K562 (cell line): ENCODE measurements around the gene CREB3L2. TPM values are rescaled to one million over a fixed set of nuclear protein-coding genes. Genes with fewer than 3 reads are reported as not detected.

ENCODE experiments used
- CTBP1 ChIP-seq: fragments of 450-650 bp; IDR thresholded peaks from 2 replicates; pipeline ENCODE4 v1.6.1; 2016; ENCODE audit warnings: borderline replicate concordance
- HMG20B ChIP-seq: fragments of 250-450 bp; sonication (Bioruptor Pico); IDR thresholded peaks from 2 replicates; pipeline ENCODE4 v1.5.0; 2021; ENCODE audit warnings: mild to moderate bottlenecking
- KLF10 ChIP-seq: fragments of 250-450 bp; sonication (Bioruptor Pico); IDR thresholded peaks from 2 replicates; pipeline ENCODE4 v1.6.1; 2021; ENCODE audit warnings: matching md5 sums
- NCOR1 ChIP-seq: fragments of 450-650 bp; IDR thresholded peaks from 2 replicates; pipeline ENCODE4 v1.6.1; 2016; ENCODE audit warnings: mild to moderate bottlenecking, moderate library complexity
- NELFE ChIP-seq: IDR thresholded peaks from 2 replicates; pipeline ENCODE4 v1.6.1; 2011; ENCODE audit warnings: mild to moderate bottlenecking; ENCODE audit not compliant: insufficient read depth, insufficient read length
- SIN3B ChIP-seq: fragments of 450-650 bp; IDR thresholded peaks from 2 replicates; pipeline ENCODE4 v1.6.1; 2017; ENCODE audit warnings: low read depth, mild to moderate bottlenecking, moderate library complexity
- SP2 ChIP-seq: IDR thresholded peaks from 2 replicates; pipeline ENCODE4 v1.6.1; 2011; ENCODE audit warnings: mild to moderate bottlenecking, low read depth, low read length, moderate library complexity; ENCODE audit not compliant: poor library complexity, severe bottlenecking; ENCODE audit errors: extremely low read depth
- polyA plus RNA-seq, 8 experiments: library from polyadenylated mRNA; depleted of rRNA in 4 of 8; stranded (reverse) in 5 of 8; unstranded in 3 of 8; fragments of >200 nt; fragmentation: Nextera tagmentation in 2 of 8; fragmentation: Illumina TruSeq in 1 of 8; extraction: Ambion mirVana in 2 of 8; extraction: Trizol in 1 of 8; gene quantifications; 2 replicates each; pipeline versions ENCODE4 v1.2.1 to v1.2.3, GENCODE V29; 2011 to 2014; ENCODE audit warnings: inconsistent platforms in 1 of 8, missing spikeins in 1 of 8
- total RNA-seq, 7 experiments: library from RNA; depleted of rRNA in 6 of 7; stranded (reverse); fragments of >200 nt in 6 of 7; fragmentation: Illumina TruSeq in 2 of 7; extraction: Trizol in 2 of 7; gene quantifications; 2 replicates each; pipeline versions ENCODE4 v1.2.1 to v1.2.3, GENCODE V29; 2011 to 2021; ENCODE audit warnings: low replicate concordance in 1 of 7
- TF ChIP-seq, protein P1 (sequence below): conservative IDR thresholded peaks from 2 replicates; pipeline ENCODE4 v1.6.1; 2011; ENCODE audit warnings: low read depth, mild to moderate bottlenecking, low read length; ENCODE audit not compliant: control insufficient read depth
- TF ChIP-seq, protein P2 (sequence below): fragments of 450-650 bp; IDR thresholded peaks from 2 replicates; pipeline ENCODE4 v1.6.1; 2016; ENCODE audit warnings: borderline replicate concordance
- TF ChIP-seq, protein P3 (sequence below): fragments of 250-450 bp; sonication (Bioruptor Pico); IDR thresholded peaks from 2 replicates; pipeline ENCODE4 v1.6.1; 2021; ENCODE audit warnings: mild to moderate bottlenecking
- TF ChIP-seq, protein P4 (sequence below): fragments of 250-450 bp; sonication (Bioruptor Pico); IDR thresholded peaks from 2 replicates; pipeline ENCODE4 v1.4.0; 2020
- TF ChIP-seq, protein P5 (sequence below), 2 experiments: fragments of 450-650 bp in 1 of 2; sonication (generic) in 1 of 2; formaldehyde crosslinking in 1 of 2; IDR thresholded peaks in 1 of 2; conservative IDR thresholded peaks in 1 of 2; 2 replicates each; pipeline versions ENCODE4 v1.6.1 to v1.8.1; 2016 to 2023; ENCODE audit warnings: mild to moderate bottlenecking in 2 of 2, moderate library complexity in 2 of 2, inconsistent platforms in 1 of 2, missing genetic modification reagents in 1 of 2
- TF ChIP-seq, protein P6 (sequence below): fragments of 250-450 bp; sonication (Bioruptor Pico); IDR thresholded peaks from 2 replicates; pipeline ENCODE4 v1.8.0; 2022; ENCODE audit warnings: moderate library complexity, mild to moderate bottlenecking, inconsistent platforms

The CREB3L2 gene
- total and polyA plus RNA-seq, 9 of the 15 experiments (the other 6 are each of a cell fraction or from before 2014, with no cell fraction given) = 7.1 to 45.6 (median 15.8) TPM

DNA sequence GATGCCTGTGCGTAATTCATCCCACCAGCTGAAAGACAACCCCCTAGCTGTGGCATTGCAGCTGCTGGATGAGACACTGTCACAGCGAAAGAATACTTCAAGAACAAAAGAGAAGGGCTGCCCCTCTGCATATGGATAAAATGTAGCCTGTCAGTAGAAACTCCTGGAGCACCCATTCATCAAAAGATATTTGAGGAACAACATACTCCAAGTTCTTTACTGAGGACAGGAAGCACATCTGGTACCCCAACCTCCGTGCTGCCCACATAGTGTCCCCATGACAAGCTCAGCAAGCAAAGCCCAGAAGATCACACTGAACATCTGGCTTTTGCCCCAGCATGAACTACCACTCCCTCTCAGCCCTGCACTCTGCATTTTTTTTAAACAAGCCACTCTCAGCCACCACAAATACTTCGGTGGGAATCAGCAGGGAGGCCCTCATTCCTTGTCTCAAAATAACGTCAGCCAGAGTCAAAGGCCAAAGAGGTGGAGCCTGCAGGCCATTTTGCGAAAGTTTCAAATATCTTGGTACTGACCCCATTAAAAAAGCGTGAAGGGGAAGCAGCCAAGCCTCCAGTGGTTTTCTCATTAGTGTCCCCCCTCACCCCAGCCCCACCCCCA lies 1.7 kb downstream of the CREB3L2 start (continued):
- no peak for TF ChIP-seq SP2
- 0 out of 2 replicates have a peak, but pooled peaks have one; percentile 26 for TF ChIP-seq CTBP1
- TF ChIP-seq HMG20B (CRISPR knock-in tag) = no peak
- no peak for TF ChIP-seq NELFE
- TF ChIP-seq, protein P1, sequence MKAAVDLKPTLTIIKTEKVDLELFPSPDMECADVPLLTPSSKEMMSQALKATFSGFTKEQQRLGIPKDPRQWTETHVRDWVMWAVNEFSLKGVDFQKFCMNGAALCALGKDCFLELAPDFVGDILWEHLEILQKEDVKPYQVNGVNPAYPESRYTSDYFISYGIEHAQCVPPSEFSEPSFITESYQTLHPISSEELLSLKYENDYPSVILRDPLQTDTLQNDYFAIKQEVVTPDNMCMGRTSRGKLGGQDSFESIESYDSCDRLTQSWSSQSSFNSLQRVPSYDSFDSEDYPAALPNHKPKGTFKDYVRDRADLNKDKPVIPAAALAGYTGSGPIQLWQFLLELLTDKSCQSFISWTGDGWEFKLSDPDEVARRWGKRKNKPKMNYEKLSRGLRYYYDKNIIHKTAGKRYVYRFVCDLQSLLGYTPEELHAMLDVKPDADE = no peak
- TF ChIP-seq, protein P2, sequence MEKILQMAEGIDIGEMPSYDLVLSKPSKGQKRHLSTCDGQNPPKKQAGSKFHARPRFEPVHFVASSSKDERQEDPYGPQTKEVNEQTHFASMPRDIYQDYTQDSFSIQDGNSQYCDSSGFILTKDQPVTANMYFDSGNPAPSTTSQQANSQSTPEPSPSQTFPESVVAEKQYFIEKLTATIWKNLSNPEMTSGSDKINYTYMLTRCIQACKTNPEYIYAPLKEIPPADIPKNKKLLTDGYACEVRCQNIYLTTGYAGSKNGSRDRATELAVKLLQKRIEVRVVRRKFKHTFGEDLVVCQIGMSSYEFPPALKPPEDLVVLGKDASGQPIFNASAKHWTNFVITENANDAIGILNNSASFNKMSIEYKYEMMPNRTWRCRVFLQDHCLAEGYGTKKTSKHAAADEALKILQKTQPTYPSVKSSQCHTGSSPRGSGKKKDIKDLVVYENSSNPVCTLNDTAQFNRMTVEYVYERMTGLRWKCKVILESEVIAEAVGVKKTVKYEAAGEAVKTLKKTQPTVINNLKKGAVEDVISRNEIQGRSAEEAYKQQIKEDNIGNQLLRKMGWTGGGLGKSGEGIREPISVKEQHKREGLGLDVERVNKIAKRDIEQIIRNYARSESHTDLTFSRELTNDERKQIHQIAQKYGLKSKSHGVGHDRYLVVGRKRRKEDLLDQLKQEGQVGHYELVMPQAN = no peak
- TF ChIP-seq, protein P3, sequence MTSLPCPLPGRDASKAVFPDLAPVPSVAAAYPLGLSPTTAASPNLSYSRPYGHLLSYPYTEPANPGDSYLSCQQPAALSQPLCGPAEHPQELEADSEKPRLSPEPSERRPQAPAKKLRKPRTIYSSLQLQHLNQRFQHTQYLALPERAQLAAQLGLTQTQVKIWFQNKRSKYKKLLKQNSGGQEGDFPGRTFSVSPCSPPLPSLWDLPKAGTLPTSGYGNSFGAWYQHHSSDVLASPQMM = no peak
- TF ChIP-seq SIN3B = no peak; the same call in 1 of the 2 replicates
- TF ChIP-seq, protein P4, sequence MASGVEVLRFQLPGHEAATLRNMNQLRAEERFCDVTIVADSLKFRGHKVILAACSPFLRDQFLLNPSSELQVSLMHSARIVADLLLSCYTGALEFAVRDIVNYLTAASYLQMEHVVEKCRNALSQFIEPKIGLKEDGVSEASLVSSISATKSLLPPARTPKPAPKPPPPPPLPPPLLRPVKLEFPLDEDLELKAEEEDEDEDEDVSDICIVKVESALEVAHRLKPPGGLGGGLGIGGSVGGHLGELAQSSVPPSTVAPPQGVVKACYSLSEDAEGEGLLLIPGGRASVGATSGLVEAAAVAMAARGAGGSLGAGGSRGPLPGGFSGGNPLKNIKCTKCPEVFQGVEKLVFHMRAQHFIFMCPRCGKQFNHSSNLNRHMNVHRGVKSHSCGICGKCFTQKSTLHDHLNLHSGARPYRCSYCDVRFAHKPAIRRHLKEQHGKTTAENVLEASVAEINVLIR (CRISPR knock-in tag) = no peak
- TF ChIP-seq, protein P5, sequence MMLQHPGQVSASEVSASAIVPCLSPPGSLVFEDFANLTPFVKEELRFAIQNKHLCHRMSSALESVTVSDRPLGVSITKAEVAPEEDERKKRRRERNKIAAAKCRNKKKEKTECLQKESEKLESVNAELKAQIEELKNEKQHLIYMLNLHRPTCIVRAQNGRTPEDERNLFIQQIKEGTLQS (IDR thresholded peaks at IDR 0.05) = no peak
- TF ChIP-seq, protein P5 (CRISPR knock-in tag; conservative IDR thresholded peaks at IDR 0.05) = no peak; the same call in 1 of the 2 replicates
- TF ChIP-seq, protein P6, sequence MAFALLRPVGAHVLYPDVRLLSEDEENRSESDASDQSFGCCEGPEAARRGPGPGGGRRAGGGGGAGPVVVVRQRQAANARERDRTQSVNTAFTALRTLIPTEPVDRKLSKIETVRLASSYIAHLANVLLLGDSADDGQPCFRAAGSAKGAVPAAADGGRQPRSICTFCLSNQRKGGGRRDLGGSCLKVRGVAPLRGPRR (CRISPR knock-in tag) = no peak
- TF ChIP-seq NCOR1 = peak; percentile 23; the same call in 1 of the 2 replicates
- TF ChIP-seq KLF10 = no peak
